Activated naive CD4-positive, alpha-beta T cell treated with anti-CD3 and anti-CD28 coated beads, Interleukin-2, amount 50 U/mL, for 16 hours (primary cell): ENCODE measurements around the gene KDM6B.

Experiments used
- DNase-seq: peaks from one replicate; pipeline ENCODE4 v3.0.0-alpha.2; 2020

The KDM6B gene

DNA sequence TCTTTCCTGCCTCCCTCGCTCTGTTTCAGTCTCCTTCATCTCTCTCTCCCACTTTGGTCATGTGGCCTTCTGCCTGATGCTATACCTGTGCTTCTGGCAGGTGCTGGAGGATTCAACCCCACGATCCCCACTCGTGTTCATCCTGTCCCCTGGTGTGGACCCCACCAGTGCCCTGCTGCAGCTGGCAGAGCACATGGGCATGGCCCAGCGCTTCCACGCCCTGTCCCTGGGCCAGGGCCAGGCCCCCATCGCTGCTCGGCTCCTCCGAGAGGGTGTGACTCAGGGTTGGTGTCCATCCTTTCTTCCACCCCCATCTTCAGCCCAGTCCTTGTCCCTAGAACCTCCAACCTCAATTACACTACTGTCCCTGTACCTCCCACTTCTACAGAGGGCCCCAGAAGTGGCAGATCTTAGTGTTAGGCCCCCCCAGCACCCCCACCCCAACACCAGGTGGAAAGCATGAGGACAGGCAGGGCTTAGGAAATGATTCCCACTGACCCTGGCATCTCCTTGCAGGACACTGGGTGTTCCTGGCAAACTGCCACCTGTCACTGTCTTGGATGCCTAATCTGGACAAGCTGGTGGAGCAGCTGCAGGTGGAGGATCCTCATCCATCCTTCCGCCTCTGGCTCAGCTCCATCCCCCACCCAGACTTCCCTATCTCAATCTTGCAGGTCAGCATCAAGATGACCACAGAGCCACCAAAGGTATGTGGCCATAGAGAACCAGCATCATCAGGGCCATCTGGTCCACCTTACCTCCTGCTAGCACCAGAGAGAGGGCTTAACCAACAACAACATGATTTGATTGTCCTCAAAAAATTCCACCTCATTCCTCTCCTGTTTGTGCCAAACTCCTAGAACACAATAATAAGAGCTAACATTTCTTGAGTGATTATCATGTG is 9.7 kb upstream of the KDM6B start:
- no peak for DNase-seq

DNA sequence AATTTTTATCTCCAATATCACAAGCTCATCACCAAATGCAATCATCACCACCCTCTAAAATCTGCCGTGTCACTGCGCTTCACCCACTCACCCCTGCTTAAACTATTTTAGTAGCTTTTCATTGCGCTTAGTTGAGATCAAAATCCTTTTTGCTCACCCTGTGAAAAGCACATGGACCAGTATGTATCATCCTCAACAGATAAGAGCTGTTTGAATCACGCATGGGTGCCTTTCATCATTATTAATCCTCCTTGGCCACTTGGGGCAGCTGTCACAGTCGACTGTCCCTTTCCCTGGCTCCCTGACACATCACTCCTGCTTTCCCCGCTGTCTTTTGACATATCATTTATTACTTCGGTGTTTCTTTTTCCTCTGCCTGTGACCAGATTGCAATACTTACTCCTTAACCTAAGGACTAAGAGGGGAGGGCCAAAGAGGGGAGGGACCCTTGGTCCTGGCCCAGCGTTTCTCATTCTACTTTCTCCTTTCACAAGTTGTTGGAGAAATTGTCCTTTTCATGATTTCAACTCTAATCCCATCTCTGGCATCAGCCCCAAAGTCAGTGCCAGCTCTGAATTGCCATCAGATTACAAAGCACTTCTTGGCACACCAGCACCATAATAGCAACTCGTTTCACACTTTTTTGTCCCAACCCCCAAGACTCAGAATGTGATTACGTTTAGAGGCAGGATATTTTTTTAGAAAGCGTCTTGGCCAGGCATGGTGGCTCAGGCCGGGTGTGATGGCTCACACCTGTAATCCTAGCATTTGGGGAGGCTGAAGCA is 8.6 kb upstream of the KDM6B start:
- no peak for DNase-seq

DNA sequence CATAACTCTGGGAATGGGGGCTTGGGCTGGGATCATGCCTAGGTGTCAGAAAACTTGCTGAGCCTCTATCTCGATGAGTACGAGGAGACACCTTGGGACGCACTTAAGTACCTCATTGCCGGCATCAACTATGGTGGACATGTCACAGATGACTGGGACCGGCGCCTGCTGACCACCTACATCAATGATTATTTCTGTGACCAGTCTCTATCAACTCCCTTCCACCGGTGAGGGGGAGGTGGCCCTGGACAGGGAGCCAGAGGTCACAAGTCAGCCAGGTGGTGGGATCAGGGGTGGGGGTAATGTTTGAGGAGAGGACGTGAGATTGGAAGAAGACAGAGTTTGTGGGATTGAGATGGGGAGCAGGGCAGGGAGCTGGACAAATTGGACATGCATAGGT is 3.4 kb upstream of the KDM6B start:
- no peak for DNase-seq

DNA sequence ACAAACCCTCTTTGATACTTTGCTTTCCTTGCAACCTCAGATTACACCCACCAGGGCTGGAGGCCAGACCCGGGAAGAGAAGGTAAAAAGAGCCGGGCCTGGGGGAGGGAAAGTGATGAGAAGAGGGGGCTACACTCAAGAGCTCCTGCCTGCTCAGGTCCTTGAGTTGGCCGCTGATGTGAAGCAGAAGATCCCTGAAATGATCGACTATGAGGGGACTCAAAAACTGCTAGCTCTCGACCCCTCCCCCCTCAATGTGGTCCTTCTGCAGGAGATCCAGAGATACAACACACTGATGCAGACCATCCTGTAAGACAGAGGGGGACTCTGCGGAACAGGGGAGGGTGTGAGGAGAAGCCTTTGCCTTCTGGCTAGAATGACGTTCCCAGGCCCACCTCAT is 2.8 kb upstream of the KDM6B start:
- DNase-seq = no peak

DNA sequence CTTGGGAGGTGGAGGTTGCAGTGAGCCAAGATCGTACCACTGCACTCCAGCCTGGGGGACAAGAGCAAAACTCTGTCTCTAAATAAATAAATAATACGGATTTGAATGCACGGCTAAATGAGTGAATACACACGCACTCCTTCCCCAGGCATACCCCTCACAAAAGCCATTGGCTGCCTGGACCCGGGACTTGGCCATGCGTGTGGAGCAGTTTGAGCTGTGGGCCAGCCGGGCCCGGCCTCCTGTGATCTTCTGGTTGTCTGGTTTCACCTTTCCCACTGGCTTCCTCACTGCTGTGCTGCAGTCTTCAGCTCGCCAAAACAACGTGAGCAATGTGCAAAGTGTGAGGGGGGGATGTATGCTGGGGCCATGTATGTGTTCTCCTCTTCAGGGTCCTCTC is 1.6 kb upstream of the KDM6B start:
- no peak for DNase-seq

DNA sequence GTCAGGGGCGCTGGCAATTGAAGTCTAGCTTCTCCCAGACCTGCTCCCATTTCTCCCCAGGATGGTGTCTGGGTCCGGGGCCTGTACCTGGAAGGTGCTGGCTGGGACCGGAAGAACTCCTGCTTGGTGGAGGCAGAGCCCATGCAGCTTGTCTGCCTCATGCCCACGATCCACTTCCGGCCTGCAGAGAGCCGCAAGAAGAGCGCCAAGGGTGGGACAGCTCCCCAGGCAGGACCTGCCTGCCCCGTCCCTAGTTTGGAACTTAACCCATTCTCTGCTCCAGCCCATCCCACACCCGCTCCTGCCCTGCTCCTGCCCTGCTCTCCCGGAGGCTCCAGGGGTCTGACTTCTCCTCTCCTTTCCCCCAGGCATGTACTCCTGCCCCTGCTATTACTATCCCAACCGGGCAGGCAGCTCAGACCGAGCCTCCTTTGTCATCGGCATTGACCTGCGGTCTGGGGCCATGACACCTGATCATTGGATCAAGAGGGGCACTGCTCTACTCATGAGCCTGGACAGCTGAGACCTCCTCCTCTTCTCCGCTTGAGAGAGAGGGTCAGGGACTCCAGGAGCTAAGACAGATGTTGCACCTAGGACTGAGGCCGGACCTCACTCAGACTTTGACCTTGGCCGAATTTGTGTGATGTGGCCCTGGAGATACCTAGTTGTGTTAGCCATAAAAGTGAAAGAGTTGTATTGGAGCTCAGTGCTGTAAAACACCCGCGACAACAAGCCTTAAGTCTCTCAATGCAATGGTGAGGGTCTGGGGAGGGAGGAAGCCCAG is 814 bp upstream of the KDM6B start:
- DNase-seq = no peak

DNA sequence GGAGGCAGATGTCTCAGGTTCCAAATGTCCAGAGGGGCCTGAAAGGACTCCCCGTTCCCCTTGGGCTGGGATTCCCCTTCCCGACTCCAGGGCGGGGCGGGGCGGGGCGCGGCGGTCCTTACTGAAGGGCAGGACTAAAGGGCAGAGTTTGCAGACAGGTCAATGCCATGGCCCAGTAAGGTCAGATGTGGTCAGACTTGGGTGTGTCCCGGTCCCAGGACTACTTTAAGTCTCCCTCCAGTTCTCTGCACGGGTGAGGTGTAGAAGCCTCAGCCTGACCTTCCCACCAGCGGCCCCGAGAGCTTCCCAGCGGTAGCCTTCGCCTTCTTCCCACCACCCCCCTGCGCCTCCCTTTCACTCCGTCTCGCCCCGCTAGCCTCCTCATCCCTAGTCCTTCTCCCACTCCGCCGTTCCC is 532 bp downstream of the KDM6B start:
- DNase-seq = no peak

DNA sequence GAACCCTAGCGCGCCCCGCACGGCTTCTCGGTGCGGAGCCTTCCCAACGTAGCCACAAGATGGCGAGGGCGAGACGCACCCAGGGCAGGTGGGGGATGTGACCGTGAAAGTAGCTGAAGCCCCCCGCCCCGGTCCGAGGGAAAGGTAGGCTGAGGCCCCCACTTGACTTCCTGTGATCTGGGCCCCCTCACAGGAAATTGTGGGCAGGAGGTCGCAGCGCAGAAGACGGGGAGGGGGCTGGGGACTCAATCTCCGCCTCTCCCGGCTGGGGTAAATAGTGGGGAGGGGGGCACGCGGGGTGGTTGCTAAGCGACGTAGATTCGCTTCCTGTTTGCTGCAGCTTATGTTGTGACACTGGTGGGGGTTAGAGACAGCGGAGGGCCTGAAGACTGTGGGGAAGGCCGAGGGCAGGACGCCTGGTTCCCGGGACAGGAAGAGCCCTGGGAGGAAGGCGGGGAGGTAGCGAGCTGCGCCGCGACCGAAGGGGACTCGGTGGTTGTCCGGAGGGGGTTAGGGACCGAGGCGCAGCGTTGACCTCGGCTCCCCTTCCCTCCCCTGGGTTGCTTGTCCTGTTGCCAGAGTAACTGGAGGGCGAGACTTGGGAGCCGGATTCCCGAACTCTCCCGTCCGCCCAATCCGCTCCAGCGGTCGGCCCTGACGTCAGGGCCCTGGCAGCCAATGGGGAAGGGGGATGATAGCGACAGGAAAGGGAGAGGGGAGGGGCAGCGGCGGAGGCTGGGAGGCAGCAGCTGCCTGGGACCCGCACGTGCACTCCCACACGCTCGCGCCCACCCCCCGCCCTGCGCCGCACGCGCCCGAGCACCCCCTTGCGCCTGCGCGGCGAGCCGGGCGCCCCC is 1.2 kb downstream of the KDM6B start:
- peak; percentile 91 for DNase-seq

DNA sequence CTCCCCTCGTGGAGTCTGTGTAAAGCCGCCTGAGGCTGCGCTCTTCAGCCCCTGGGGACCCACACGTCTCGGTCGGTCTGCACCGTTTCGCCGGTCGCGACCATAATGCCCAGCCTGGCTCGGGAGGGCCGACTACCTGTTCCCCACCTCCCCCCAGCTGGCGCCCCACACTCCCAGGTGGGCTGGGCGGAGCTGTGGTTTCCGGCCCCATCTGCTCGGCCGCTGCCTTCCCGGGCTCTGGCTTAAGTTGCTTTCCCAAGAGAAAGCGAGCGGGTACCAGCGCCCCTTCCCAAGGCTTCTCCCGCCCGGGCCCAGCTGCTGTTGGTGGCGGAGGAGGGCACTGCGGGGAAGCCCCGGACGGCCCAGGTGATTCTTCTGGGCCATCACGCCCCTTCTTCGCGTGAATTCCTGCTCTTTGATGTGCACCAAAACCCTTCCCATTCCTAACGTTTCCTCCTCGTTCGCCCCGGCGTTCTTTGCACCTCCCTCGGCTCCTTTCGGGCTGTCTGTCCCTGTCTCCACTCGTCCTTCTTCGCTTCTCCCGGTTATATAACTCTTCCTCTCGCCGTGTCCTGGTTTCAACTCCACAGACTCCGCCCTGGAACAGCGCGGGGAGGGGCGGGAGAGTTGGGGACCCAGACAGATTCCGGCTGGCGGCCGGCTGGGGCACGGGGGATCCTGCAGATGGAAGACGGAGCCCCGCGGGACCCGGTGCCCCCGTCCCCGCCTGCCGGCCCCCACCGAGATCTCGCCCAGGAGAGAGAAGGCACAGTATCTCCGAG is 2.0 kb downstream of the KDM6B start:
- peak; percentile 48 for DNase-seq

DNA sequence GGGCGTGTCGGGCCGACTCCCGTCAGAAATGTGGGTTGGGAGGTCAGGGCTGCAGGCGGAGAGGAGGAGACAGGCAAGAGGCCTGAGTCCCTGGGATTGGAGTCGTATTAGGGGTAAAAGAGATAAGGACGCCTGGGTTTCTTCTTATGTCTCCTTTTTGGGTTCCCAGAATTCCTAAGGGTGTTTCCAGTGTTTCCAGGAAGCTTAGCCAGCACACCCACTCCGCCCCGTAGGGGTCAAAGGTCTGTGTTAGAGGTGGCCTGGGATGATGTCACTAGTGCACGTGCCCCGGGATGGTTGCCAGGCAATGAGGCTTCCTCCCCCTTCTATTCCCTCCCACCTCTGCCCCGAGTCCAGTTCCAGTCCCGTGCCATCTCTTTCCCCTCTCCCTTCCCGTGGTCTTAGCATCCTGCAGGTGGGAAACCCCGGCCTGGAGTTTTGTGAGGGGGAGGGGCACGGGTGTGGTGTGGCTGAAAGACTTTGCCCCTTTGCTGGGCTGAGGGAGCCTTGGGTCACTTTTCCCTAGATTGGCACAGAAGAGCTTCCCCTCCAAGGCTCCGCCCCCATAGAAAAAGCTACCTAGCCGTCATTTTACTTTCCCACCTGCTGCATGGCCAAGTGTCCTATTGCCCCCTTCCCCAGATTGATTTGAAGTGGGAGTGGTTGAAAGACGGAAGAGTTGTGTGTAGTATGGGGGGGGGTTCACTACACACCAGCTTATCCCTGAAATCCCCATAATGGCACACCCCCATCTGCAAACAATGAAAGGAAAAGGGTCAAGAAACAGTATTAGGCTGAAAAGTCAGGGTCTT is 2.8 kb downstream of the KDM6B start:
- DNase-seq = peak; percentile 69

DNA sequence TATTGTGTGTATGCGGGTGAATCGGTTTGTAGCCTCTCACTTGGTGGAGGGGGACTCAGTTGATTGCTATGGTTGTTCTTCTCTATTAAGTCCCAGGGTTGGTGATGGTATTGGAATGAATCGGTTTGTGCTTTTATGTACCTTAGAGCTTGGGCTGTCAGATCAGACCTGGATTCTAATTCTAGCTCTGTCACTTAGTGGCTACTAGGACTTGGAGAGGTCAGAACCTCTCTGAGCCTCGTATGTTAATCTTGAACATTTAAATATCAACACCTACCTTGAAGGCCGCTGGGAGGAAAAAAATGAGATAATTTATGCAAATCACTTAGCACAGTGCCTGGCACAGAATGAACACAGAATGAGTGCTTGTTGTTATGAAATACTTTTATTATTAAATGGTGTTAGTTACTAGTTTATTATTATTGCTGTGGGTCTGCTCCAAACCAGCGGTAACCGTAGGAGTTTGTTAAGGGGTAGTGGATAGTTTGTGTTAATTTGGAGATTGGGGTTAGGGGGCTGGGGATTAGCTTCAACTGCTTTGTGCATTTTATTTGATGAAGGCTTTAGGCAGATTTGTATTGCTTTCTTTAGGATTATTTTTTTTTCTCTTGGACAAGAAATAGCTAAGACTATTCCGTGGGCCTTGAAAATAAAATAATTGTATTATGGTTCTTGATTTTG is 3.5 kb downstream of the KDM6B start:
- no peak for DNase-seq

DNA sequence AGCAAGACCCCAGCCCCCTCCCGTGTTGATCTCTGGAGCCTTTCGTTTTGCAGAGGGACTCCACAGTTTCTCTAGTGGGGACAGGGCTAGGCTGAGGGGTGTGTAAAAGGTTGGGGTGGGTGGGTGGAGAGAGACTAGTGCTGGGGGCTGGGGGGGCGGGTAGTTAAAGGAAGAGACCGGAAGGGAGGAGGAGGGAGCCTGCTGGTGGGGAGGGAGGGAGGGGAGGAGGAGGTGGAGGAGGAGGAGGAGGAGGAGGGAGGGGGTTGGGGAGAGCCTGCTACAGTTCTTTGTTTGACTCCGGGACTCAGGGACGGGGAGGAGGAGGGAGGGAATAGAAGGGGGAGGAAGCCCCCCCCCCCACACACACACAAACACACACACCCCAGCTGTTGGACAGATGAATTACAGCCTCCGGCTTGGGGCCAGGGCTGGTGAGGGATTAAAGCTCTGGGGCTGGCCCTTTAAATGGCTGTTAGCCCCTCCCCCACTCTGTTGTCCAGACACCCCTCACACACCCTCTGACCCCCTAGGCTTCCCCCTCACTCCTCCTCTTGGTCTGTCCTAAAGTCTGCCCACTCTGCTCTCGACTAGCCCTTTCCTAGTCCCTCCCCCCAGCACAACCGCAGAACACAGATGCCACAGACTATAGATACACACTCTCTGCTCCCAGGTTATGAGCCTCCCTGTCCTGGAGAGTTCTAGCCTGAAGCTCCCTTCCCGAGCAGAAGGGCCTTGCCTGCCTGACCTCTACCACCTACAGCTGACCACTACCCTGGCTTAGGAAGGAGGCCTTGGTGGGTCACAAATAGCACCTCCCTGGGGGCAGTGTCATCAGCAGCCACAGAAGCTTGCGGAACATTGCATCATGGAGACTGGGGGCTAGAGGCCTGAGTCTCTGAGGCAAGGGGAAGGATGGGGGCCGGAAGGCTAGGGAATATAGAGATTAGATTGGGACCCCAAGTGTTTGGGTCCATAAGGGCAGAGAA is 4.4 kb downstream of the KDM6B start:
- DNase-seq = no peak

DNA sequence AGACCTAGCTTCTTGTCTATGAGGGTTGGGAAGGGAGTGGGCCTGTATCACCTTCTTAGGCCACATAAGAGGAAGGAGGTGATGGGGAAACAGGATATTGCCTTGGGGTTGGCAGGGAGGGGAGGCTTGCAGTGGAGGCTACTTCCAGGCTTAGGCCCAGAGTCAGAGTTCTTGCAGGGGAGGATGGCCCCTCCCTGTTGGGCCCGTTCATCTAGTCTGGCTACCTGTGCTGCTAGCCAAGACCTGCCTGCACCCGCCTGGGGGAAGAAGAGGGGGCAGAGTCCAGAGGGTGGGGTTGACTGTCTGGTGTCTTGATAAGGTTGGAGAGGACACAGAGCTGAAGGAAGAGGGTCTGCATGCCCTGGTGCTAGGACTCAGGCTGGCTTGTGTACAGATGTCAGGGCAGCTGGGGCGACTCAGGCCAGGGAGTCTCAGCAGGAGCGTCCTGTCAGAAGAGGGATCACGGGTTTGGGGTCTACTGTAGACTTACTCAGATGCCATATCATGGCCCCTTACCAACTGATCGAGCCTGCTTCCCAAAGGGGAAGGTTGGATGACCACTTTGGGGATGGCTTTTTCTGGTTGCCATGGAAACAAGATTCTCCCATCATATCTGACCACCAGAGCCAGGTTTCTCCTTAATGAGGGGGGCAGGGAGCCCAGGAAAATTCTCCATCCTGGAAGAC is 5.3 kb downstream of the KDM6B start:
- no peak for DNase-seq

DNA sequence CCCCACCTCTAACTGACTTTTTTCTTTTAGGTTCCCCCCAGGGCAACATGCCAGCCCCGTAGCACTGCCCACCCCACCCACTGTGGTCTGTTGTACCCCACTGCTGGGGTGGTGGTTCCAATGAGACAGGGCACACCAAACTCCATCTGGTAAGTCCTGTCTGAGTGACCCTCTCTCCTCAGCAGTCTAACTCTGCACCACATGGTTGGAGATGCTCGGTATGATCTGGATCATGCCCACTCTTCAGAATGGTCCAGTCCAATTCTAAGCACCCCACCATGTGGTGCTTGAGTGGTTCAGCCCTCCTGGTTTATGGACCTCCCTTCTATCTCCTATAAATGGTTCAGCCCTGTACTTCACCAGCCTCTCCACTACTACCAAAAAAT is 5.9 kb downstream of the KDM6B start:
- no peak for DNase-seq

DNA sequence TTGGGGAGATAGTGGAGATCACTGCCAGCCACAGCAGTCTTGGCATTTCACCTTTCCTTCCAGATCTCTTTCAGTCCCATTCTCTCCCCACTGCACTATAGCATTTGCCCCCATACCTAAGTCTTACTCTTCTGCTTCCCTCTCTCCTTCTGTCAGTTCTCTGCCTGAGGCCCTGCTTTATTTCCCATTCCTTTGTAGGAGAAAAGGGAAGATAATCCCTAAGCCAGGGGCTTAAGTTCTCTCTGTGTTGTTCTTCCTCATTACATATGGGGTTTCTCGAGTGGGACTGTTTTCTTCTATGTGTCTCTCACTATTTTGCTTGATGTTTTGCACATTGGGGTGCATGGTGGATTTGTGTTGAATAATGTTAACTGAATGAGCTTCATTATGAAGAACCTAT is 6.4 kb downstream of the KDM6B start:
- no peak for DNase-seq

DNA sequence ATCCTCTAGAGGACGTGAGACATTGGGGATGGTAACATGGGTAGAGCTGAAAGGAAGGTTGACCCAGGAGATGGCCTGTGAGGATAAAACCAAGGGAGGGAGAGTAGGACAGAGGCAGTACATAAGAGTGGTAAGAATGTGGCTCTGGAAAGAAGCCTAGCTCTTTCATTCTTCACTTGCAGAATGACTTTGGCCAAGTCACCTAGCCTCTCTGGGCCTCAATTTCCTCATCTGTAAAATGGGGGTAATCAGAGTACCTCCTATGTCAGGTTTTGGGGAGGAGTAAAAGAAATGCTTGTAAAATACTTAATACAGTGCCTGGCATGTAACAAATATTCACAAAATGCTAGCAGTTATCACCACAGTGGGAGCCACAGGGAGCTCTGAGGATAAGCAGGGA is 6.9 kb downstream of the KDM6B start:
- no peak for DNase-seq

DNA sequence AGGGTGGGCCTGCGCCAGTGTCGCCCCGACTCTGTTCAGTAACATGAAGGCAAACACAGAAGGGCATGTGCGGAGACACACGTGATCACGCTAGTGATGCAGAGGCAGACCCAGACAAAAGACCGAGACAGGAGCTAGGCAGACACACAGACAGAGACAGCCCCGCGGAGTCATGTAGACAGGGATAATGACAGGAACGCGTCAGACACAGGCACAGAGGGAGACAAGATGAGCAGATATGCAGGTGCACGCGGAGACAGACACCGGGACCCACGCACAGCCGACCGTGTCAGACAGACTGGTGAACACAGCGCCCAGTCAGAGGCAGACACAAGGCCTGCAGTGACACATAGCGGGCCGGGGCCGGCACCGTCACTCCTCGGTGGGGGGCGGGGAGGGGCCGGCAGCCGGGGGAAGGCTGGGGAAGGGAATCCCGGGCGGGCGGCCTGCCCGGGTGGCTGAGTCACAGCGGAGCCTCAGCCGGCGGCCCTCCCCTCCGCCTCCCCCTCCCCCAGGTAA is 7.4 kb downstream of the KDM6B start:
- peak; percentile 95 for DNase-seq

DNA sequence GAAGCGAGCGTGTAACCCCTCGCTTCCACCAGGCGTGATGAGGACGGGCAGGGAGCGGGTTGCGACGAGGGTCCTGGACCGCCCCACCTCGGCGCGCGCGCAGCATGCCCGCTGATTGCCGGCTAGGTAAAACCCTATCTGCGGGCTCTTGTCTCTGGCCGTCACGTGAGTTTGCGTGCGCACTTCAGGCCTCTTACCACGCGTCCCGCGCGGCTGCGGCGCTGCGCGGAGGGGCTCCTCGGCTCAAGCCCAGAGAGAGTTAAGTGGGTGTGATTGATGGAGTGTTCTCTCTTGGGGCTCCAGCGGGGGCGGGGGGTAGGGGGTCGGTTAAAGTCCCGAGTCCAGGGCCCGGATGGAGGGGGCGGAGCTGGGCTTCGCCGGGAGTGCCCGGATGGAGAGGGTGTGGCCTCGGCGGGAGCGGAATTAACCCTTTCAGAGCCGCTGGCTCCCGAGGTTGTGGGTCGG is 7.9 kb downstream of the KDM6B start:
- DNase-seq = peak; percentile 85
